SK-N-SH (cell line): ENCODE results near the gene AKAP6. TPM values are rescaled to one million over a fixed set of nuclear protein-coding genes. Genes with fewer than 3 reads are reported as not detected.

ENCODE experiments used
- CTCF ChIA-PET: fragments of 300-600, 350-600 bp; formaldehyde crosslinking; extraction: SDS; loops from one replicate; lab custom pipeline; 2021; lab: Yijun Ruan, JAX
- POLR2A ChIA-PET: fragments of 350-600 bp; sonication (Branson Sonifier 250); formaldehyde crosslinking; extraction: SDS; loops from one replicate; lab custom pipeline; 2020; ENCODE audit warnings: antibody characterized with exemption, inconsistent platforms; lab: Yijun Ruan, JAX
- DNase-seq: peaks from one replicate; pipeline ENCODE4 v3.0.0; 2012
- H2AFZ ChIP-seq: fragments of 200-600 bp; sonication (generic); 2 replicates; pipeline ENCODE4 v1.8.1; 2016; ENCODE audit warnings: antibody characterized with exemption, mild to moderate bottlenecking, low read depth
- H3F3A ChIP-seq: fragments of 200-600 bp; sonication (generic); replicated peaks from 2 replicates; pipeline ENCODE3; 2016; ENCODE audit warnings: antibody characterized with exemption, mild to moderate bottlenecking; ENCODE audit not compliant: insufficient read depth
- H3K27ac ChIP-seq, 2 experiments: fragments of 200-500 bp in 1 of 2; fragments of 200-600 bp in 1 of 2; sonication (Bioruptor generic) in 1 of 2; sonication (generic), shearing (Covaris generic) in 1 of 2; 2 replicates each; pipeline versions ENCODE4 v1.5.1 to v1.6.1; 2014 to 2016; ENCODE audit warnings: low read depth in 2 of 2, inconsistent platforms in 1 of 2, low read length in 1 of 2, mild to moderate bottlenecking in 1 of 2, mixed read lengths in 1 of 2
- H3K27me3 ChIP-seq: fragments of 200-600 bp; sonication (generic), shearing (Covaris generic); 2 replicates; pipeline ENCODE4 v1.6.1; 2016; ENCODE audit warnings: mixed run types; ENCODE audit not compliant: insufficient read depth
- H3K36me3 ChIP-seq, 2 experiments: fragments of 200-500 bp in 1 of 2; fragments of 200-600 bp in 1 of 2; sonication (Bioruptor generic) in 1 of 2; sonication (generic) in 1 of 2; replicated peaks in 1 of 2; 2 replicates each; pipeline versions ENCODE3 to v1.5.1; 2014 to 2016; ENCODE audit warnings: low read length in 1 of 2, mild to moderate bottlenecking in 1 of 2; ENCODE audit not compliant: insufficient read depth in 2 of 2, control insufficient read depth in 1 of 2
- H3K4me1 ChIP-seq, 2 experiments: fragments of 200-500 bp in 1 of 2; fragments of 200-600 bp in 1 of 2; sonication (Bioruptor generic) in 1 of 2; sonication (generic), shearing (Covaris generic) in 1 of 2; 2 replicates each; pipeline versions ENCODE4 v1.5.1 to v1.6.1; 2014 to 2016; ENCODE audit warnings: low read depth in 1 of 2, low read length in 1 of 2, mixed run types in 1 of 2; ENCODE audit not compliant: insufficient read depth in 2 of 2, control insufficient read depth in 1 of 2
- H3K4me2 ChIP-seq: fragments of 200-600 bp; sonication (generic), shearing (Covaris generic); 2 replicates; pipeline ENCODE4 v1.6.1; 2017; ENCODE audit warnings: mixed run types
- H3K4me3 ChIP-seq, 2 experiments: fragments of 200-500 bp in 1 of 2; fragments of 200-600 bp in 1 of 2; sonication (Bioruptor generic) in 1 of 2; sonication (generic), shearing (Covaris generic) in 1 of 2; 2 replicates each; pipeline versions ENCODE4 v1.5.1 to v1.8.1; 2014 to 2016; ENCODE audit warnings: low read depth in 2 of 2, inconsistent platforms in 1 of 2, low read length in 1 of 2, mild to moderate bottlenecking in 1 of 2, mixed read lengths in 1 of 2, moderate library complexity in 1 of 2
- H3K79me2 ChIP-seq: fragments of 200-600 bp; sonication (generic); 2 replicates; pipeline ENCODE4 v1.8.1; 2017; ENCODE audit warnings: mild to moderate bottlenecking; ENCODE audit not compliant: insufficient read depth
- H3K9ac ChIP-seq: fragments of 200-600 bp; sonication (generic); 2 replicates; pipeline ENCODE4 v1.6.1; 2017; ENCODE audit warnings: mixed run types
- H3K9me2 ChIP-seq: fragments of 200-600 bp; sonication (generic); 2 replicates; pipeline ENCODE4 v1.6.1; 2017; ENCODE audit warnings: mixed run types
- H3K9me3 ChIP-seq: fragments of 200-600 bp; sonication (generic); 2 replicates; pipeline ENCODE4 v1.6.1; 2017; ENCODE audit warnings: mixed run types, mild to moderate bottlenecking, moderate library complexity
- H4K20me1 ChIP-seq: fragments of 200-600 bp; sonication (generic); 2 replicates; pipeline ENCODE4 v1.6.1; 2017; ENCODE audit warnings: mild to moderate bottlenecking, mixed run types; ENCODE audit not compliant: insufficient read depth
- FOXM1 ChIP-seq: IDR thresholded peaks from 2 replicates; pipeline ENCODE4 v1.4.0; 2012; ENCODE audit warnings: low read depth, mild to moderate bottlenecking
- GABPA ChIP-seq: IDR thresholded peaks from 2 replicates; pipeline ENCODE4 v1.4.0; 2012; ENCODE audit warnings: low read depth, mild to moderate bottlenecking
- IRF3 ChIP-seq: fragments of 150-350 bp; IDR thresholded peaks from 2 replicates; pipeline ENCODE4 v1.6.1; 2016; ENCODE audit warnings: mild to moderate bottlenecking, low read depth, low read length
- NFIC ChIP-seq: IDR thresholded peaks from 2 replicates; pipeline ENCODE4 v1.4.0; 2012; ENCODE audit warnings: borderline replicate concordance
- PBX3 ChIP-seq: IDR thresholded peaks from 2 replicates; pipeline ENCODE4; 2012
- RAD21 ChIP-seq: IDR thresholded peaks from 2 replicates; pipeline ENCODE4 v1.6.1; 2012; ENCODE audit warnings: mild to moderate bottlenecking, low read length
- REST ChIP-seq: IDR thresholded peaks from 2 replicates; pipeline ENCODE4 v1.6.1; 2012; ENCODE audit warnings: mild to moderate bottlenecking, low read depth, low read length, moderate library complexity
- SIN3A ChIP-seq: IDR thresholded peaks from 2 replicates; pipeline ENCODE4 v1.6.1; 2012; ENCODE audit warnings: low read depth, mild to moderate bottlenecking, low read length, moderate library complexity, borderline replicate concordance
- SMC3 ChIP-seq: IDR thresholded peaks from 2 replicates; pipeline ENCODE4 v1.6.1; 2012; ENCODE audit warnings: low read depth, low read length, improper control_type of control experiment
- TAF1 ChIP-seq: IDR thresholded peaks from 2 replicates; pipeline ENCODE4 v1.6.1; 2012; ENCODE audit warnings: low read depth, mild to moderate bottlenecking, low read length, moderate library complexity, borderline replicate concordance
- TCF12 ChIP-seq: IDR thresholded peaks from 2 replicates; pipeline ENCODE4 v1.4.0; 2012
- USF1 ChIP-seq: IDR thresholded peaks from 2 replicates; pipeline ENCODE4 v1.4.0; 2012; ENCODE audit warnings: low read depth, borderline replicate concordance
- WGBS: methylation state at CpG from one replicate; pipeline ENCODE4 v1.1.6; 2017; ENCODE audit warnings: low lambda C conversion rate; 5-methylcytosine and 5-hydroxymethylcytosine counted together
- polyA plus RNA-seq, 3 experiments: library from polyadenylated mRNA; depleted of rRNA; stranded (reverse); fragments of >200 nt; gene quantifications; 2 replicates each; pipeline ENCODE4 v1.2.3, GENCODE V29; 2012

The AKAP6 gene
- polyA plus RNA-seq, 1 of the 3 experiments (the other 2 are of a cell fraction) = 1.7 TPM

GRCh38 chr14:32756775-32757174 lies 427.7 kb downstream of the AKAP6 start:
- TF ChIP-seq IRF3 = no peak
- no peak for TF ChIP-seq NFIC
- TF ChIP-seq TAF1 = no peak
- no peaks in the 10 kb centered on the region for H3K4me1 ChIP-seq
- CTCF ChIA-PET = interaction anchor here (0.7 kb wide), 1 partner anchor 8 kb away, joined by 3 read pairs; no protein-coding TSS in a partner anchor
- peaks cover 18% of the 10 kb centered on the region for H3F3A ChIP-seq
- no peak overlapping the region for H2AFZ ChIP-seq
- H4K20me1 ChIP-seq = no peaks in the 10 kb centered on the region
- no peak for DNase-seq
- POLR2A ChIA-PET = no interaction called here
- 63% methylated on average over 3 of the region's 3 CpGs for WGBS
- no peak overlapping the region for H3K4me3 ChIP-seq
- no peaks in the 10 kb centered on the region for H3K9me2 ChIP-seq
- H3K36me3 ChIP-seq = peaks cover 0 to 12% of the 10 kb centered on the region in 2 experiments
- H3K4me2 ChIP-seq = no peak overlapping the region
- H3K9ac ChIP-seq = no peak overlapping the region
- H3K27me3 ChIP-seq = no peaks in the 10 kb centered on the region
- no peaks in the 10 kb centered on the region for H3K79me2 ChIP-seq
- peaks cover 12% of the 10 kb centered on the region for H3K9me3 ChIP-seq
- no peak overlapping the region for H3K27ac ChIP-seq

- no peaks in the 10 kb centered on the region for H3K4me1 ChIP-seq
- H3K9me3 ChIP-seq = peaks cover 12% of the 10 kb centered on the region
- CTCF ChIA-PET = no interaction called here
- no peak overlapping the region for H2AFZ ChIP-seq
- no peak overlapping the region for H3K27ac ChIP-seq
- no peak overlapping the region for H3K4me2 ChIP-seq
- no peaks in the 10 kb centered on the region for H4K20me1 ChIP-seq
- TF ChIP-seq NFIC (no peak), FOXM1 (no peak), SIN3A (no peak), USF1 (no peak)
- H3K9me2 ChIP-seq = no peaks in the 10 kb centered on the region
- peaks cover 22% of the 10 kb centered on the region for H3F3A ChIP-seq
- H3K4me3 ChIP-seq = no peak overlapping the region
- WGBS = 58% methylated on average over 4 of the region's 4 CpGs
- H3K36me3 ChIP-seq = peaks cover 0 to 12% of the 10 kb centered on the region in 2 experiments
- POLR2A ChIA-PET = no interaction called here
- no peak overlapping the region for H3K9ac ChIP-seq
- H3K79me2 ChIP-seq = no peaks in the 10 kb centered on the region
- no peak for DNase-seq
- H3K27me3 ChIP-seq = no peaks in the 10 kb centered on the region
Observed at GRCh38 chr14:32757568-32757967, 428.5 kb downstream of the AKAP6 start.

GRCh38 chr14:32761381-32761968 lies 432.4 kb downstream of the AKAP6 start:
- ChIA-PET POLR2A (no interaction called here), CTCF (interaction anchor here (1.2 kb wide), 1 partner anchor 13 kb away, joined by 3 read pairs; no protein-coding TSS in a partner anchor)
- H3K9me2 ChIP-seq = no peaks in the 10 kb centered on the region
- H3F3A ChIP-seq = peaks cover 34% of the 10 kb centered on the region
- H2AFZ ChIP-seq = peak overlapping the region; percentile 53; the same call in 1 of the 2 replicates
- peaks cover 0 to 14% of the 10 kb centered on the region in 2 experiments; a peak in 2 of 4 replicates for H3K4me1 ChIP-seq
- no peaks in the 10 kb centered on the region for H3K9me3 ChIP-seq
- no peaks in the 10 kb centered on the region for H3K79me2 ChIP-seq
- H3K27ac ChIP-seq = peak overlapping the region in 1 of 2 experiments; percentile 87; a peak in 2 of 4 replicates
- 53% methylated on average over 5 of the region's 5 CpGs for WGBS
- TF ChIP-seq GABPA (no peak), REST (no peak), NFIC (no peak), TAF1 (no peak), PBX3 (no peak), SMC3 (no peak), FOXM1 (no peak), RAD21 (no peak), TCF12 (no peak)
- H4K20me1 ChIP-seq = no peaks in the 10 kb centered on the region
- no peaks in the 10 kb centered on the region for H3K27me3 ChIP-seq
- no peak for DNase-seq
- no peak overlapping the region for H3K4me3 ChIP-seq
- H3K9ac ChIP-seq = peak overlapping the region; percentile 40; the same call in 1 of the 2 replicates
- H3K36me3 ChIP-seq = no peaks in the 10 kb centered on the region
- H3K4me2 ChIP-seq = peak overlapping the region; percentile 41; the same call in 1 of the 2 replicates
